T follicular helper cell (primary cell): ENCODE measurements around the gene KCNT2.
"Not testable (repeated sequence)": the region's sequence is repeated elsewhere in the genome, so short reads cannot be mapped to it uniquely, and the experiment has no call there.

ENCODE experiments used
- DNase-seq: peaks from one replicate; pipeline ENCODE4 v3.0.0-alpha.2; 2020; ENCODE audit warnings: low read depth
- total RNA-seq, 2 experiments: gene quantifications; one replicate each; lab custom pipeline; 2026; lab: John Stamatoyannopoulos, UW

Gene KCNT2
- 0 to 0.04 reads per million in 2 experiments for total RNA-seq

GRCh38 chr1:196608390-196609369 lies at the start of gene KCNT2:
Gene KCNT2 (minus strand): TSS chr1:196608440. CDS start chr1:196608309, 131 bp downstream.
- DNase-seq, result no peak

- DNase-seq, result no peak
Observed at GRCh38 chr1:196655494-196655893, 47.3 kb upstream of the KCNT2 start.

GRCh38 chr1:196655071-196655470 lies 46.8 kb upstream of the KCNT2 start:
- no peak for DNase-seq

- DNase-seq, result no peak
Observed at GRCh38 chr1:196654271-196654670, 46.0 kb upstream of the KCNT2 start.

GRCh38 chr1:196651637-196652215 lies 43.5 kb upstream of the KCNT2 start, which contains the start of gene CFH:
Gene CFH (plus strand): TSS chr1:196652043. CDS start chr1:196652118, 75 bp downstream.
- DNase-seq, result no peak

GRCh38 chr1:196651079-196651478 lies 42.8 kb upstream of the KCNT2 start:
- DNase-seq, result no peak

GRCh38 chr1:196650403-196650802 lies 42.2 kb upstream of the KCNT2 start:
- no peak for DNase-seq

- no peak for DNase-seq
Observed at GRCh38 chr1:196649990-196650389, 41.8 kb upstream of the KCNT2 start.

GRCh38 chr1:196640976-196641375 lies 32.7 kb upstream of the KCNT2 start:
- DNase-seq, result no peak

- not testable (repeated sequence) for DNase-seq
Observed at GRCh38 chr1:196639291-196639690, 31.1 kb upstream of the KCNT2 start.

- DNase-seq, result no peak
Observed at GRCh38 chr1:196638466-196638865, 30.2 kb upstream of the KCNT2 start.

- DNase-seq, result no peak
Observed at GRCh38 chr1:196637606-196638005, 29.4 kb upstream of the KCNT2 start.

- no peak for DNase-seq
Observed at GRCh38 chr1:196628838-196629237, 20.6 kb upstream of the KCNT2 start.

GRCh38 chr1:196623079-196623478 lies 14.8 kb upstream of the KCNT2 start:
- DNase-seq, result no peak

GRCh38 chr1:196619721-196620120 lies 11.5 kb upstream of the KCNT2 start:
- no peak for DNase-seq

GRCh38 chr1:196611873-196612272 lies 3.6 kb upstream of the KCNT2 start:
- DNase-seq, result no peak

- no peak for DNase-seq
Observed at GRCh38 chr1:196609370-196609737, 1.1 kb upstream of the KCNT2 start.

- DNase-seq, result no peak
Observed at GRCh38 chr1:196607981-196608380, 259 bp downstream of the KCNT2 start.

- DNase-seq, result no peak
Observed at GRCh38 chr1:196603651-196604050, 4.6 kb downstream of the KCNT2 start.

- no peak for DNase-seq
Observed at GRCh38 chr1:196598942-196599748, 9.1 kb downstream of the KCNT2 start.

- no peak for DNase-seq
Observed at GRCh38 chr1:196594700-196595099, 13.5 kb downstream of the KCNT2 start.

GRCh38 chr1:196593955-196594354 lies 14.3 kb downstream of the KCNT2 start:
- DNase-seq, result no peak
